Right atrium auricular region (tissue), 2 donors: ENCODE results near the gene MATK. TPM values are rescaled to one million over a fixed set of nuclear protein-coding genes. Genes with fewer than 3 reads are reported as not detected.

Experiments
- DNase-seq: peaks from one replicate; pipeline ENCODE4 v3.0.0-alpha.2; 2019; ENCODE audit warnings: low spot score
- H3K27ac ChIP-seq, 2 donors: fragments of 200-600 bp; sonication (generic); 1 replicate in 1 of 2; 2 replicates in 1 of 2; pipeline ENCODE4 v1.5.1; 2016 to 2019
- H3K27me3 ChIP-seq, 2 donors: fragments of 200-600 bp; sonication (generic); one replicate each; pipeline versions ENCODE4 v1.5.1 to v1.6.0; 2017 to 2019
- H3K36me3 ChIP-seq: fragments of 200-600 bp; sonication (generic); one replicate; pipeline ENCODE4 v1.5.1; 2016
- H3K4me1 ChIP-seq, 2 donors: fragments of 200-600 bp; sonication (generic); one replicate each; pipeline versions ENCODE4 v1.5.1 to v1.6.0; 2017 to 2019
- H3K4me3 ChIP-seq, 2 donors: fragments of 200-600 bp; sonication (generic); 1 replicate in 1 of 2; 2 replicates in 1 of 2; pipeline ENCODE4 v1.5.1; 2017 to 2019; ENCODE audit warnings: mild to moderate bottlenecking in 1 of 2, moderate library complexity in 1 of 2
- H3K9me3 ChIP-seq, 2 donors: fragments of 200-600 bp; sonication (generic); one replicate each; pipeline ENCODE4 v1.5.1; 2019
- CTCF ChIP-seq, 2 donors: fragments of 200-600 bp; sonication (generic); IDR thresholded peaks; one replicate each; pipeline ENCODE4 v1.5.1; 2019; ENCODE audit warnings: antibody characterized with exemption in 2 of 2
- total RNA-seq, 2 donors: library from RNA; depleted of rRNA; stranded (reverse); fragments of >200 nt; gene quantifications; one replicate each; pipeline ENCODE4 v1.1.0, GENCODE V29; 2016

MATK gene
- total RNA-seq, 2 donors from 2014 or later, result 0.26 to 1.5 TPM

- TF ChIP-seq CTCF (IDR thresholded peaks at IDR 0.05), result no peak
Measured at GRCh38 chr19:3746371-3747056, 39.7 kb downstream of the MATK start.

GRCh38 chr19:3745363-3746045 lies 40.7 kb downstream of the MATK start:
- TF ChIP-seq CTCF (IDR thresholded peaks at IDR 0.05), result no peak
- Histone ChIP-seq H3K4me1 (no peaks in the 10 kb centered on the region), H3K36me3 (peaks cover 6% of the 10 kb centered on the region), H3K27me3 (no peaks in the 10 kb centered on the region), H3K27ac (no peak overlapping the region), H3K4me3 (no peak overlapping the region), H3K9me3 (no peaks in the 10 kb centered on the region)
- DNase-seq, result no peak

More at GRCh38 chr19:3746371-3747056, 39.7 kb downstream of the MATK start:
- no peak overlapping the region for H3K4me3 ChIP-seq
- DNase-seq, result no peak
- H3K9me3 ChIP-seq, result no peaks in the 10 kb centered on the region
- H3K27me3 ChIP-seq, result no peaks in the 10 kb centered on the region
- H3K4me1 ChIP-seq, result no peaks in the 10 kb centered on the region
- H3K36me3 ChIP-seq, result peaks cover 15% of the 10 kb centered on the region
- no peak overlapping the region for H3K27ac ChIP-seq

GRCh38 chr19:3743486-3743885 lies 42.7 kb downstream of the MATK start:
- Histone ChIP-seq H3K27me3 (no peaks in the 10 kb centered on the region), H3K4me1 (no peaks in the 10 kb centered on the region), H3K9me3 (no peaks in the 10 kb centered on the region), H3K4me3 (no peak overlapping the region), H3K36me3 (no peaks in the 10 kb centered on the region), H3K27ac (no peak overlapping the region)
- TF ChIP-seq CTCF (IDR thresholded peaks at IDR 0.05), result no peak
- no peak for DNase-seq

GRCh38 chr19:3740431-3740830 lies 45.8 kb downstream of the MATK start:
- no peaks in the 10 kb centered on the region for H3K27me3 ChIP-seq
- no peaks in the 10 kb centered on the region for H3K36me3 ChIP-seq
- H3K27ac ChIP-seq, result no peak overlapping the region
- H3K4me3 ChIP-seq, result no peak overlapping the region
- no peaks in the 10 kb centered on the region for H3K9me3 ChIP-seq
- TF ChIP-seq CTCF (IDR thresholded peaks at IDR 0.05), result no peak
- DNase-seq, result no peak
- no peaks in the 10 kb centered on the region for H3K4me1 ChIP-seq

GRCh38 chr19:3738477-3739220 lies 47.5 kb downstream of the MATK start:
- Histone ChIP-seq H3K9me3 (no peaks in the 10 kb centered on the region), H3K36me3 (no peaks in the 10 kb centered on the region), H3K27me3 (no peaks in the 10 kb centered on the region), H3K27ac (no peak overlapping the region), H3K4me1 (no peaks in the 10 kb centered on the region), H3K4me3 (no peak overlapping the region)
- DNase-seq, result no peak
- TF ChIP-seq CTCF (IDR thresholded peaks at IDR 0.05), result no peak
